ENCODE data around the gene ARHGAP32. TPM values are rescaled to one million over a fixed set of nuclear protein-coding genes. Genes with fewer than 3 reads are reported as not detected.
A peak's percentile ranks its signal among the peaks of the same experiment; 100 is the strongest.
"Not testable (repeated sequence)": the region's sequence is repeated elsewhere in the genome, so short reads cannot be mapped to it uniquely, and the experiment has no call there.

ARHGAP32 gene
- total RNA-seq, 1 experiment from 2014 or later, result 8.9 TPM

- DNase-seq (ENCODE audit: low read depth), result no peak
Observed at GRCh38 chr11:129204150-129204838, 12.2 kb upstream of the ARHGAP32 start.

- DNase-seq (ENCODE audit: low read depth), result no peak
Observed at GRCh38 chr11:129202646-129203045, 10.5 kb upstream of the ARHGAP32 start.

- DNase-seq (ENCODE audit: low read depth), result no peak
Observed at GRCh38 chr11:129195682-129196081, 3.6 kb upstream of the ARHGAP32 start.

- no peak for DNase-seq (ENCODE audit: low read depth)
Observed at GRCh38 chr11:129191649-129192048, 476 bp downstream of the ARHGAP32 start.

- DNase-seq (ENCODE audit: low read depth), result peak; percentile 33
Observed at GRCh38 chr11:129190087-129190486, 2.0 kb downstream of the ARHGAP32 start.

- no peak for DNase-seq (ENCODE audit: low read depth)
Observed at GRCh38 chr11:129189646-129190045, 2.5 kb downstream of the ARHGAP32 start.

GRCh38 chr11:129185082-129185481 lies 7.0 kb downstream of the ARHGAP32 start:
- DNase-seq (ENCODE audit: low read depth), result not testable (repeated sequence)

GRCh38 chr11:129184581-129184980 lies 7.5 kb downstream of the ARHGAP32 start:
- DNase-seq (ENCODE audit: low read depth), result no peak

- DNase-seq (ENCODE audit: low read depth), result no peak
Observed at GRCh38 chr11:129167315-129167714, 24.8 kb downstream of the ARHGAP32 start.

- no peak for DNase-seq (ENCODE audit: low read depth)
Observed at GRCh38 chr11:129163714-129164164, 28.4 kb downstream of the ARHGAP32 start.

- DNase-seq (ENCODE audit: low read depth), result not testable (repeated sequence)
Observed at GRCh38 chr11:129157080-129157479, 35.0 kb downstream of the ARHGAP32 start.

- DNase-seq (ENCODE audit: low read depth), result no peak
Observed at GRCh38 chr11:129155745-129156144, 36.4 kb downstream of the ARHGAP32 start.

GRCh38 chr11:129148487-129148886 lies 43.6 kb downstream of the ARHGAP32 start:
- peak; percentile 11 for DNase-seq (ENCODE audit: low read depth)

- no peak for DNase-seq (ENCODE audit: low read depth)
Observed at GRCh38 chr11:129146191-129146590, 45.9 kb downstream of the ARHGAP32 start.

GRCh38 chr11:129145276-129145675 lies 46.8 kb downstream of the ARHGAP32 start:
- DNase-seq (ENCODE audit: low read depth), result no peak

GRCh38 chr11:129144256-129144655 lies 47.9 kb downstream of the ARHGAP32 start:
- peak; percentile 8 for DNase-seq (ENCODE audit: low read depth)

GRCh38 chr11:129143335-129143734 lies 48.8 kb downstream of the ARHGAP32 start:
- peak; percentile 100 for DNase-seq (ENCODE audit: low read depth)

- peak; percentile 75 for DNase-seq (ENCODE audit: low read depth)
Observed at GRCh38 chr11:129141748-129142523, 50.2 kb downstream of the ARHGAP32 start.

- peak; percentile 10 for DNase-seq (ENCODE audit: low read depth)
Observed at GRCh38 chr11:129131316-129131715, 60.8 kb downstream of the ARHGAP32 start.

GRCh38 chr11:129128881-129129620 lies 63.1 kb downstream of the ARHGAP32 start:
- DNase-seq (ENCODE audit: low read depth), result not testable (repeated sequence)

GRCh38 chr11:129119036-129119435 lies 73.1 kb downstream of the ARHGAP32 start:
- no peak for DNase-seq (ENCODE audit: low read depth)
